HG02759 (cell line): ENCODE measurements around the gene GOLGA8B.
A peak's percentile ranks its signal among the peaks of the same experiment; 100 is the strongest.
"Not testable (repeated sequence)": the region's sequence is repeated elsewhere in the genome, so short reads cannot be mapped to it uniquely, and the experiment has no call there.

ENCODE experiments used
- ATAC-seq: cut with Tn5 transposase; IDR thresholded peaks from one replicate; pipeline ENCODE4 v1.9.1; 2021; ENCODE audit warnings: mild to moderate bottlenecking, moderate library complexity; ENCODE audit not compliant: unreplicated experiment

Gene GOLGA8B

GRCh38 chr15:34598799-34599585 is 15.5 kb upstream of the GOLGA8B start:
- ATAC-seq = no peak

- ATAC-seq = no peak
Observed at GRCh38 chr15:34597316-34597715, 13.9 kb upstream of the GOLGA8B start.

GRCh38 chr15:34594361-34594760 is 10.9 kb upstream of the GOLGA8B start:
- no peak for ATAC-seq

GRCh38 chr15:34591306-34591705 is 7.9 kb upstream of the GOLGA8B start:
- ATAC-seq = no peak

- ATAC-seq = peak; percentile 33
Observed at GRCh38 chr15:34588046-34588674, 4.7 kb upstream of the GOLGA8B start.

- ATAC-seq = not testable (repeated sequence)
Observed at GRCh38 chr15:34585966-34586365, 2.5 kb upstream of the GOLGA8B start.

GRCh38 chr15:34584996-34585395 is 1.5 kb upstream of the GOLGA8B start:
- no peak for ATAC-seq

- no peak for ATAC-seq
Observed at GRCh38 chr15:34584330-34584668, 848 bp upstream of the GOLGA8B start.

- peak; percentile 67 for ATAC-seq
Observed at GRCh38 chr15:34582461-34583371, 735 bp downstream of the GOLGA8B start.

GRCh38 chr15:34581687-34582460 is 1.6 kb downstream of the GOLGA8B start:
- not testable (repeated sequence) for ATAC-seq

GRCh38 chr15:34581043-34581365 is 2.4 kb downstream of the GOLGA8B start:
- ATAC-seq = no peak

GRCh38 chr15:34580251-34581042 is 3.0 kb downstream of the GOLGA8B start:
- not testable (repeated sequence) for ATAC-seq

- ATAC-seq = no peak
Observed at GRCh38 chr15:34578283-34578674, 5.2 kb downstream of the GOLGA8B start.

GRCh38 chr15:34577658-34578282 is 5.7 kb downstream of the GOLGA8B start:
- not testable (repeated sequence) for ATAC-seq

GRCh38 chr15:34575035-34575434 is 8.4 kb downstream of the GOLGA8B start:
- ATAC-seq = not testable (repeated sequence)

GRCh38 chr15:34572921-34573320 is 10.5 kb downstream of the GOLGA8B start:
- ATAC-seq = not testable (repeated sequence)

GRCh38 chr15:34572019-34572641 is 11.3 kb downstream of the GOLGA8B start:
- not testable (repeated sequence) for ATAC-seq

- ATAC-seq = not testable (repeated sequence)
Observed at GRCh38 chr15:34569670-34570396, 13.6 kb downstream of the GOLGA8B start.
